Embryonic facial prominence (tissue), 1 donor: ENCODE data around the gene MYO1C.
"Not testable (repeated sequence)": the region's sequence is repeated elsewhere in the genome, so short reads cannot be mapped to it uniquely, and the experiment has no call there.

Source experiments
- DNase-seq: peaks from one replicate; pipeline ENCODE4 v3.0.0-alpha.2; 2016; ENCODE audit errors: extremely low spot score

The MYO1C gene

GRCh38 chr17:1423456-1424135, 68.9 kb downstream of the MYO1C start:
- DNase-seq: no peak

- DNase-seq: no peak
These were observed 69.6 kb downstream of the MYO1C start for GRCh38 chr17:1422885-1423284.

- no peak for DNase-seq
These were observed 71.0 kb downstream of the MYO1C start for GRCh38 chr17:1421470-1421869.

GRCh38 chr17:1420981-1421380, 71.5 kb downstream of the MYO1C start:
- no peak for DNase-seq

GRCh38 chr17:1420163-1420562, 72.3 kb downstream of the MYO1C start:
- DNase-seq: no peak

- not testable (repeated sequence) for DNase-seq
These were observed 74.0 kb downstream of the MYO1C start for GRCh38 chr17:1418476-1418875.

GRCh38 chr17:1416414-1416813, 76.1 kb downstream of the MYO1C start:
- no peak for DNase-seq

GRCh38 chr17:1414634-1415033, 77.9 kb downstream of the MYO1C start:
- DNase-seq: no peak
